ENCODE results near the gene CPEB1. TPM values are rescaled to one million over a fixed set of nuclear protein-coding genes. Genes with fewer than 3 reads are reported as not detected.

Gene CPEB1
- total and polyA plus RNA-seq, 2 donors (not counting 1 experiment from before 2014, with no cell fraction given): 0.19 to 0.62 TPM

DNA sequence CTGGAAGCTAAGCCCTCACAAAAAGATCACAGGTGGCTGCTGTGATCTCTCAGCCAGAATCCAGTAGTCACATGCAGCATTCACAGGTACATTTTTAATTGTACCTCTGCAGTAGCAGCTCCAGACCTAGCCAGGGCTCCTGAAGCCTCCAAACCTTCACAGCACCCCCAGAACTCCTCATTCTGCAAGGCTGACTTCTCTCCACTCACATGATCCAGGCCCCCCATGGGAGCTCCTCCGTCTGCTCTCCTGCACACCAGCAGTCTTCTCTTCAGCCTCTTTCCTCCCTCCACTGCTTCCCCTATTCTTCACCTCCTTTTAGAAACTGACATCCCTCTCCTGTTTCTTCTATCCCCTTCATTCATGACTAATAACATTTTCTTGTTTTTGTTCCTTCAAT, 13.2 kb upstream of the CPEB1 start:
- H3K27me3 ChIP-seq (replicated peaks in 1 of 4; ENCODE audit: control extremely low read depth in 1 of 4, control insufficient read depth in 3 of 4, insufficient read depth in 4 of 4, low read length in 3 of 4): peaks cover 0 to 20% (median 0%) of the 10 kb centered on the region in 4 experiments
- H3K9me3 ChIP-seq (ENCODE audit: control extremely low read depth in 1 of 3, control insufficient read depth in 2 of 3, insufficient read depth in 1 of 3, low read length in 2 of 3): peaks cover 0 to 8% (median 0%) of the 10 kb centered on the region in 3 donors
- H2AFZ ChIP-seq (ENCODE audit: insufficient read depth, low read depth, low read length, poor library complexity, severe bottlenecking): no peak overlapping the region
- ChIA-PET CTCF (no interaction called here), POLR2A (no interaction called here)
- no peak overlapping the region for H3K27ac ChIP-seq (ENCODE audit: low read length in 2 of 2)
- Mint-ChIP-seq H3K4me3 (no peak overlapping the region), H3K9me3 (ENCODE audit: insufficient read depth) (no peaks in the 10 kb centered on the region), H3K27ac (no peak overlapping the region), H3K27me3 (peaks cover 36% of the 10 kb centered on the region), H3K4me1 (no peaks in the 10 kb centered on the region)
- H3K4me2 ChIP-seq (replicated peaks; ENCODE audit: low read depth, low read length, poor library complexity, severe bottlenecking): no peak overlapping the region
- intact Hi-C loops (cut with micrococcal nuclease): no loop called here
- H3K4me3 ChIP-seq (ENCODE audit: control extremely low read depth in 1 of 5, extremely low read depth in 1 of 5, insufficient read depth in 1 of 5, low read depth in 2 of 5, low read length in 4 of 5): no peak overlapping the region
- no peaks in the 10 kb centered on the region for H4K20me1 ChIP-seq (ENCODE audit: control insufficient read depth, insufficient read depth, low read length, poor library complexity, severe bottlenecking)
- no peak overlapping the region for H3K9ac ChIP-seq (ENCODE audit: low read length)
- DNase-seq (no peak), ATAC-seq (ENCODE audit: low read depth) (no peak)
- TF ChIP-seq EZH2 (IDR thresholded peaks at IDR 0.05; ENCODE audit: borderline replicate concordance, insufficient read depth, low read depth, low read length, poor library complexity, severe bottlenecking): no peak
- TF ChIP-seq, protein P1, sequence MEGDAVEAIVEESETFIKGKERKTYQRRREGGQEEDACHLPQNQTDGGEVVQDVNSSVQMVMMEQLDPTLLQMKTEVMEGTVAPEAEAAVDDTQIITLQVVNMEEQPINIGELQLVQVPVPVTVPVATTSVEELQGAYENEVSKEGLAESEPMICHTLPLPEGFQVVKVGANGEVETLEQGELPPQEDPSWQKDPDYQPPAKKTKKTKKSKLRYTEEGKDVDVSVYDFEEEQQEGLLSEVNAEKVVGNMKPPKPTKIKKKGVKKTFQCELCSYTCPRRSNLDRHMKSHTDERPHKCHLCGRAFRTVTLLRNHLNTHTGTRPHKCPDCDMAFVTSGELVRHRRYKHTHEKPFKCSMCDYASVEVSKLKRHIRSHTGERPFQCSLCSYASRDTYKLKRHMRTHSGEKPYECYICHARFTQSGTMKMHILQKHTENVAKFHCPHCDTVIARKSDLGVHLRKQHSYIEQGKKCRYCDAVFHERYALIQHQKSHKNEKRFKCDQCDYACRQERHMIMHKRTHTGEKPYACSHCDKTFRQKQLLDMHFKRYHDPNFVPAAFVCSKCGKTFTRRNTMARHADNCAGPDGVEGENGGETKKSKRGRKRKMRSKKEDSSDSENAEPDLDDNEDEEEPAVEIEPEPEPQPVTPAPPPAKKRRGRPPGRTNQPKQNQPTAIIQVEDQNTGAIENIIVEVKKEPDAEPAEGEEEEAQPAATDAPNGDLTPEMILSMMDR (IDR thresholded peaks at IDR 0.05): no peak
- H3K79me2 ChIP-seq (ENCODE audit: control insufficient read depth, insufficient read depth, low read length): no peaks in the 10 kb centered on the region
- H3K36me3 ChIP-seq (replicated peaks in 1 of 2; ENCODE audit: control extremely low read depth in 1 of 2, control insufficient read depth in 1 of 2, extremely low read depth in 1 of 2, insufficient read depth in 2 of 2, low read length in 1 of 2): no peaks in the 10 kb centered on the region
- no peaks in the 10 kb centered on the region for H3K4me1 ChIP-seq (ENCODE audit: control insufficient read depth in 2 of 2, insufficient read depth in 2 of 2, low read length in 2 of 2)
- WGBS (ENCODE audit: insufficient coverage): 62% methylated on average over 1 of the region's 1 CpG

- ChIA-PET POLR2A (no interaction called here), CTCF (no interaction called here)
- 83% methylated on average over 3 of the region's 7 CpGs for WGBS (ENCODE audit: insufficient coverage)
- H3K27ac Mint-ChIP-seq: no peak overlapping the region
- H3K9ac ChIP-seq (ENCODE audit: low read length): no peak overlapping the region
- no peak overlapping the region for H3K4me3 Mint-ChIP-seq
- H3K79me2 ChIP-seq (ENCODE audit: control insufficient read depth, insufficient read depth, low read length): no peaks in the 10 kb centered on the region
- H3K36me3 ChIP-seq (replicated peaks in 1 of 2; ENCODE audit: control extremely low read depth in 1 of 2, control insufficient read depth in 1 of 2, extremely low read depth in 1 of 2, insufficient read depth in 2 of 2, low read length in 1 of 2): no peaks in the 10 kb centered on the region
- DNase-seq: no peak
- intact Hi-C loops (cut with micrococcal nuclease): no loop called here
- H2AFZ ChIP-seq (ENCODE audit: insufficient read depth, low read depth, low read length, poor library complexity, severe bottlenecking): no peak overlapping the region
- H3K27me3 Mint-ChIP-seq: peaks cover 30% of the 10 kb centered on the region
- no peaks in the 10 kb centered on the region for H3K4me1 Mint-ChIP-seq
- no peak for ATAC-seq (ENCODE audit: low read depth)
- TF ChIP-seq, protein P1 (IDR thresholded peaks at IDR 0.05): no peak
- TF ChIP-seq EZH2 (IDR thresholded peaks at IDR 0.05; ENCODE audit: borderline replicate concordance, insufficient read depth, low read depth, low read length, poor library complexity, severe bottlenecking): no peak
- H3K9me3 ChIP-seq (ENCODE audit: control extremely low read depth in 1 of 3, control insufficient read depth in 2 of 3, insufficient read depth in 1 of 3, low read length in 2 of 3): no peaks in the 10 kb centered on the region
- peaks cover 0 to 7% (median 0%) of the 10 kb centered on the region in 4 experiments for H3K27me3 ChIP-seq (replicated peaks in 1 of 4; ENCODE audit: control extremely low read depth in 1 of 4, control insufficient read depth in 3 of 4, insufficient read depth in 4 of 4, low read length in 3 of 4)
- no peaks in the 10 kb centered on the region for H4K20me1 ChIP-seq (ENCODE audit: control insufficient read depth, insufficient read depth, low read length, poor library complexity, severe bottlenecking)
- no peaks in the 10 kb centered on the region for H3K4me1 ChIP-seq (ENCODE audit: control insufficient read depth in 2 of 2, insufficient read depth in 2 of 2, low read length in 2 of 2)
- H3K9me3 Mint-ChIP-seq (ENCODE audit: insufficient read depth): no peaks in the 10 kb centered on the region
- H3K27ac ChIP-seq (ENCODE audit: low read length in 2 of 2): no peak overlapping the region
- H3K4me2 ChIP-seq (replicated peaks; ENCODE audit: low read depth, low read length, poor library complexity, severe bottlenecking): no peak overlapping the region
- H3K4me3 ChIP-seq (ENCODE audit: control extremely low read depth in 1 of 5, extremely low read depth in 1 of 5, insufficient read depth in 1 of 5, low read depth in 2 of 5, low read length in 4 of 5): no peak overlapping the region
These were observed 9.6 kb upstream of the CPEB1 start for GRCh38 chr15:82656641-82657266.

Data from B cell (primary cell).